Esophagus mucosa (tissue), 1 donor: Measurements from ENCODE around the gene TRMT2B. TPM values are rescaled to one million over a fixed set of nuclear protein-coding genes. Genes with fewer than 3 reads are reported as not detected.
"Not testable (repeated sequence)": the region's sequence is repeated elsewhere in the genome, so short reads cannot be mapped to it uniquely, and the experiment has no call there.

Experiments
- ATAC-seq: fragments of 200-7000 bp; cut with Tn5 transposase; one replicate; pipeline ENCODE4 v1.9.1; 2020
- total RNA-seq: library from RNA; stranded (reverse); gene quantifications from one replicate; pipeline ENCODE4 v1.2.4, GENCODE V29; 2023
- donor health status: DM: yes; HTN: yes; CAD: no.

TRMT2B gene
- total RNA-seq, 1 donor from 2014 or later = 13.3 TPM

GRCh38 chrX:100999451-100999850, 52.5 kb downstream of the TRMT2B start:
- ATAC-seq = no peak

GRCh38 chrX:100995469-100995868, 56.4 kb downstream of the TRMT2B start:
- ATAC-seq = peak; percentile 58

GRCh38 chrX:100994352-100995281, 57.3 kb downstream of the TRMT2B start:
- ATAC-seq = peak; percentile 95

GRCh38 chrX:100990139-100990538, 61.8 kb downstream of the TRMT2B start:
- no peak for ATAC-seq

GRCh38 chrX:100984818-100985217, 67.1 kb downstream of the TRMT2B start:
- ATAC-seq = no peak

- not testable (repeated sequence) for ATAC-seq
Measured at GRCh38 chrX:100981498-100981845, 70.4 kb downstream of the TRMT2B start.

GRCh38 chrX:100980608-100981497, 71.1 kb downstream of the TRMT2B start:
- peak; percentile 84 for ATAC-seq

GRCh38 chrX:100979881-100980607, 71.9 kb downstream of the TRMT2B start:
- peak; percentile 58 for ATAC-seq

GRCh38 chrX:100976211-100976610, 75.7 kb downstream of the TRMT2B start:
- no peak for ATAC-seq

GRCh38 chrX:100975212-100975611, 76.7 kb downstream of the TRMT2B start:
- ATAC-seq = no peak

GRCh38 chrX:100973411-100973810, 78.5 kb downstream of the TRMT2B start:
- peak; percentile 73 for ATAC-seq

- ATAC-seq = no peak
Measured at GRCh38 chrX:100969936-100970335, 82.0 kb downstream of the TRMT2B start.

- no peak for ATAC-seq
Measured at GRCh38 chrX:100969408-100969807, 82.5 kb downstream of the TRMT2B start, which contains the start of gene ARL13A. Gene ARL13A, plus strand, starts transcription at chrX:100969708. Its CDS starts 3,982 bp downstream, at chrX:100973690.

- ATAC-seq = no peak
Measured at GRCh38 chrX:100964362-100964761, 87.5 kb downstream of the TRMT2B start.

- ATAC-seq = no peak
Measured at GRCh38 chrX:100962811-100963210, 89.1 kb downstream of the TRMT2B start.

Other genes starting within 250 kb of the TRMT2B start
- 22.4 TPM for gene CSTF2, start 231.7 kb downstream of the TRMT2B start, total RNA-seq
- 0.08 TPM for gene NOX1, start 177.8 kb downstream of the TRMT2B start, total RNA-seq
- gene XKRX, start 123.2 kb downstream of the TRMT2B start, total RNA-seq = 3.7 TPM
- gene ARL13A, start 82.4 kb downstream of the TRMT2B start, total RNA-seq = not detected
- 1.1 TPM for gene TMEM35A, start 26.8 kb upstream of the TRMT2B start, total RNA-seq
- gene CENPI, start 46.1 kb upstream of the TRMT2B start, total RNA-seq = 3.9 TPM
- gene DRP2, start 167.7 kb upstream of the TRMT2B start, total RNA-seq = 0.04 TPM
- gene TAF7L, start 239.2 kb upstream of the TRMT2B start, total RNA-seq = 0.12 TPM